Stimulated activated CD4-positive, alpha-beta T cell treated with anti-CD3 and anti-CD28 coated beads, Interleukin-2, amount 100 ng/mL, for 4 hours (primary cell): ENCODE measurements around the gene LGALS12.
A peak's percentile ranks its signal among the peaks of the same experiment; 100 is the strongest.
"Not testable (repeated sequence)": the region's sequence is repeated elsewhere in the genome, so short reads cannot be mapped to it uniquely, and the experiment has no call there.

Experiments
- DNase-seq: peaks from one replicate; pipeline ENCODE4 v3.0.0-alpha.2; 2020; ENCODE audit warnings: low read depth

LGALS12 gene

GRCh38 chr11:63532799-63533475 is 27.1 kb downstream of the LGALS12 start:
- DNase-seq, result no peak

GRCh38 chr11:63534076-63534475 is 28.2 kb downstream of the LGALS12 start:
- no peak for DNase-seq

GRCh38 chr11:63534895-63535461 is 29.1 kb downstream of the LGALS12 start:
- no peak for DNase-seq

- DNase-seq, result no peak
Measured at GRCh38 chr11:63535734-63536133, 29.9 kb downstream of the LGALS12 start.

- DNase-seq, result no peak
Measured at GRCh38 chr11:63536669-63537292, 30.9 kb downstream of the LGALS12 start, which contains the start of gene PLAAT4. TSS of gene PLAAT4 (plus strand) at chr11:63536808. CDS start at chr11:63536869, 61 bp downstream.

GRCh38 chr11:63537293-63538101 is 31.6 kb downstream of the LGALS12 start:
- DNase-seq, result no peak

- DNase-seq, result not testable (repeated sequence)
Measured at GRCh38 chr11:63542506-63542905, 36.6 kb downstream of the LGALS12 start.

GRCh38 chr11:63543711-63544110 is 37.8 kb downstream of the LGALS12 start:
- DNase-seq, result no peak

GRCh38 chr11:63547061-63547460 is 41.2 kb downstream of the LGALS12 start:
- no peak for DNase-seq

GRCh38 chr11:63548178-63548577 is 42.3 kb downstream of the LGALS12 start:
- no peak for DNase-seq

GRCh38 chr11:63549411-63549810 is 43.5 kb downstream of the LGALS12 start:
- DNase-seq, result no peak

- DNase-seq, result not testable (repeated sequence)
Measured at GRCh38 chr11:63550156-63550700, 44.3 kb downstream of the LGALS12 start.

GRCh38 chr11:63551091-63551888 is 45.4 kb downstream of the LGALS12 start:
- DNase-seq, result no peak

GRCh38 chr11:63551889-63552266 is 46.0 kb downstream of the LGALS12 start:
- DNase-seq, result no peak

- DNase-seq, result no peak
Measured at GRCh38 chr11:63552921-63553320, 47.0 kb downstream of the LGALS12 start.

- peak; percentile 34 for DNase-seq
Measured at GRCh38 chr11:63553759-63554158, 47.9 kb downstream of the LGALS12 start.

- no peak for DNase-seq
Measured at GRCh38 chr11:63554877-63555223, 49.0 kb downstream of the LGALS12 start.

- no peak for DNase-seq
Measured at GRCh38 chr11:63556404-63557013, 50.6 kb downstream of the LGALS12 start.

- no peak for DNase-seq
Measured at GRCh38 chr11:63557570-63557969, 51.7 kb downstream of the LGALS12 start.

- no peak for DNase-seq
Measured at GRCh38 chr11:63558459-63559157, 52.7 kb downstream of the LGALS12 start.
